Neural progenitor cell (in vitro differentiated cells): ENCODE data around the gene FYTTD1. TPM values are rescaled to one million over a fixed set of nuclear protein-coding genes. Genes with fewer than 3 reads are reported as not detected.

Experiments used
- DNase-seq: peaks from one replicate; pipeline ENCODE4 v3.0.0-alpha.2; 2016; ENCODE audit warnings: low spot score
- H2AFZ ChIP-seq: fragments of 200-600 bp; sonication (generic); replicated peaks from 2 replicates; pipeline ENCODE4 v1.6.1; 2016; ENCODE audit warnings: antibody characterized with exemption
- H3F3A ChIP-seq: fragments of 200-600 bp; sonication (generic); 2 replicates; pipeline ENCODE4 v1.6.1; 2016; ENCODE audit warnings: antibody characterized with exemption, low read depth
- H3K27ac ChIP-seq: fragments of 200-600 bp; sonication (generic); 2 replicates; pipeline ENCODE4 v1.5.1; 2016; ENCODE audit warnings: mild to moderate bottlenecking
- H3K27me3 ChIP-seq: fragments of 200-600 bp; sonication (generic); 2 replicates; pipeline ENCODE4 v1.6.1; 2016; ENCODE audit warnings: mild to moderate bottlenecking, moderate library complexity
- H3K36me3 ChIP-seq: fragments of 200-600 bp; sonication (generic); 2 replicates; pipeline ENCODE4 v1.5.1; 2016
- H3K4me1 ChIP-seq: fragments of 200-600 bp; sonication (generic); 2 replicates; pipeline ENCODE4 v1.6.1; 2016; ENCODE audit warnings: mixed run types
- H3K4me2 ChIP-seq: fragments of 200-600 bp; sonication (generic); 2 replicates; pipeline ENCODE4 v1.6.1; 2016
- H3K4me3 ChIP-seq: fragments of 200-600 bp; sonication (generic); 2 replicates; pipeline ENCODE4 v1.5.1; 2016
- H3K79me2 ChIP-seq: fragments of 200-600 bp; sonication (generic); 2 replicates; pipeline ENCODE4 v1.6.1; 2016; ENCODE audit warnings: low read depth
- H3K9ac ChIP-seq: fragments of 200-600 bp; sonication (generic); 2 replicates; pipeline ENCODE4 v1.6.1; 2016
- H3K9me3 ChIP-seq: fragments of 200-600 bp; sonication (generic); 2 replicates; pipeline ENCODE4 v1.5.1; 2016; ENCODE audit warnings: low read depth
- H4K20me1 ChIP-seq: fragments of 200-600 bp; sonication (generic); 2 replicates; pipeline ENCODE4 v1.6.1; 2016; ENCODE audit warnings: low read depth
- H3K27ac Mint-ChIP-seq: 3 replicates; pipeline ENCODE4 v1.8.0; 2021; ENCODE audit warnings: mixed read lengths
- H3K27me3 Mint-ChIP-seq: 2 replicates; pipeline ENCODE4 v1.8.0; 2022; ENCODE audit warnings: low read depth, mild to moderate bottlenecking, inconsistent platforms, moderate library complexity, mixed read lengths; ENCODE audit not compliant: insufficient read depth
- H3K36me3 Mint-ChIP-seq: 3 replicates; pipeline ENCODE4 v1.8.0; 2021; ENCODE audit warnings: mixed read lengths
- H3K4me1 Mint-ChIP-seq: 3 replicates; pipeline ENCODE4 v1.8.0; 2021; ENCODE audit warnings: mixed read lengths
- H3K4me3 Mint-ChIP-seq: 3 replicates; pipeline ENCODE4 v1.8.0; 2021; ENCODE audit warnings: mild to moderate bottlenecking, moderate library complexity, mixed read lengths
- H3K9me3 Mint-ChIP-seq: 3 replicates; pipeline ENCODE4 v1.8.0; 2020; ENCODE audit warnings: mixed read lengths
- CTCF ChIP-seq: fragments of 200-600 bp; sonication (generic); IDR thresholded peaks from 2 replicates; pipeline ENCODE4 v1.5.1; 2017; ENCODE audit warnings: antibody characterized with exemption, mild to moderate bottlenecking
- EZH2 ChIP-seq: fragments of 200-600 bp; sonication (generic); IDR thresholded peaks from 2 replicates; pipeline ENCODE4 v1.6.1; 2017; ENCODE audit warnings: antibody characterized with exemption, mild to moderate bottlenecking, moderate library complexity
- EZH2phosphoT487 ChIP-seq: fragments of 200-600 bp; sonication (generic); IDR thresholded peaks from 2 replicates; pipeline ENCODE4 v1.6.1; 2017; ENCODE audit warnings: antibody characterized with exemption
- total RNA-seq: library from RNA; depleted of rRNA; stranded (reverse); fragments of >200 nt; gene quantifications from 2 replicates; pipeline ENCODE4 v1.2.3, GENCODE V29; 2015; ENCODE audit warnings: low replicate concordance

Gene FYTTD1
- total RNA-seq, 1 donor from 2014 or later: 104 TPM

- Histone ChIP-seq H3K79me2 (no peaks in the 10 kb centered on the region), H2AFZ (no peak overlapping the region), H3K36me3 (peaks cover 27% of the 10 kb centered on the region)
These were observed 81.3 kb downstream of the FYTTD1 start for GRCh38 chr3:197830967-197831313.

GRCh38 chr3:197833930-197834715 lies 84.4 kb downstream of the FYTTD1 start:
- peaks cover 29% of the 10 kb centered on the region for H3K36me3 ChIP-seq

More at GRCh38 chr3:197830967-197831313, 81.3 kb downstream of the FYTTD1 start:
- Histone ChIP-seq H3K4me1 (no peaks in the 10 kb centered on the region), H3K4me2 (no peak overlapping the region), H3K4me3 (no peak overlapping the region), H3F3A (no peaks in the 10 kb centered on the region), H4K20me1 (no peaks in the 10 kb centered on the region), H3K27me3 (no peaks in the 10 kb centered on the region), H3K9ac (no peak overlapping the region), H3K9me3 (no peaks in the 10 kb centered on the region), H3K27ac (no peak overlapping the region)
- Mint-ChIP-seq H3K27me3 (no peaks in the 10 kb centered on the region), H3K9me3 (no peaks in the 10 kb centered on the region), H3K36me3 (peaks cover 29% of the 10 kb centered on the region), H3K4me1 (no peaks in the 10 kb centered on the region), H3K27ac (no peak overlapping the region), H3K4me3 (no peak overlapping the region)
- TF ChIP-seq EZH2: no peak
- TF ChIP-seq EZH2phosphoT487: no peak
- no peak for TF ChIP-seq CTCF
- DNase-seq: no peak

GRCh38 chr3:197835509-197835908 lies 85.8 kb downstream of the FYTTD1 start:
- TF ChIP-seq EZH2 (no peak), EZH2phosphoT487 (no peak), CTCF (no peak)
- H3K36me3 ChIP-seq: peaks cover 29% of the 10 kb centered on the region
- no peak overlapping the region for H3K9ac ChIP-seq
- no peaks in the 10 kb centered on the region for H3K4me1 Mint-ChIP-seq
- H3K4me1 ChIP-seq: no peaks in the 10 kb centered on the region
- H2AFZ ChIP-seq: no peak overlapping the region
- no peaks in the 10 kb centered on the region for H3F3A ChIP-seq
- H3K27me3 Mint-ChIP-seq: no peaks in the 10 kb centered on the region
- H3K27ac ChIP-seq: no peak overlapping the region
- H3K4me3 ChIP-seq: no peak overlapping the region
- no peaks in the 10 kb centered on the region for H3K9me3 ChIP-seq
- no peaks in the 10 kb centered on the region for H3K9me3 Mint-ChIP-seq
- no peaks in the 10 kb centered on the region for H4K20me1 ChIP-seq
- DNase-seq: no peak
- no peak overlapping the region for H3K27ac Mint-ChIP-seq
- H3K4me3 Mint-ChIP-seq: no peak overlapping the region
- H3K4me2 ChIP-seq: no peak overlapping the region
- peaks cover 25% of the 10 kb centered on the region for H3K36me3 Mint-ChIP-seq
- H3K79me2 ChIP-seq: no peaks in the 10 kb centered on the region
- H3K27me3 ChIP-seq: no peaks in the 10 kb centered on the region

More at GRCh38 chr3:197833930-197834715, 84.4 kb downstream of the FYTTD1 start:
- Histone ChIP-seq H3K4me2 (no peak overlapping the region), H3K27ac (no peak overlapping the region), H3K9ac (no peak overlapping the region), H3K27me3 (no peaks in the 10 kb centered on the region), H3F3A (no peaks in the 10 kb centered on the region), H2AFZ (no peak overlapping the region), H3K9me3 (no peaks in the 10 kb centered on the region), H3K4me3 (no peak overlapping the region), H4K20me1 (no peaks in the 10 kb centered on the region), H3K4me1 (no peaks in the 10 kb centered on the region), H3K79me2 (no peaks in the 10 kb centered on the region)
- H3K4me3 Mint-ChIP-seq: no peak overlapping the region
- H3K9me3 Mint-ChIP-seq: no peaks in the 10 kb centered on the region
- TF ChIP-seq CTCF: no peak
- no peak for TF ChIP-seq EZH2
- no peak for TF ChIP-seq EZH2phosphoT487
- no peak overlapping the region for H3K27ac Mint-ChIP-seq
- no peaks in the 10 kb centered on the region for H3K27me3 Mint-ChIP-seq
- no peak for DNase-seq
- H3K36me3 Mint-ChIP-seq: peaks cover 23% of the 10 kb centered on the region
- no peaks in the 10 kb centered on the region for H3K4me1 Mint-ChIP-seq
